Measurements from ENCODE around the gene PKN1. TPM values are rescaled to one million over a fixed set of nuclear protein-coding genes. Genes with fewer than 3 reads are reported as not detected.

Gene PKN1
- total and polyA plus RNA-seq, 2 donors (not counting 1 experiment from before 2014, with no cell fraction given): 114 to 171 TPM

DNA sequence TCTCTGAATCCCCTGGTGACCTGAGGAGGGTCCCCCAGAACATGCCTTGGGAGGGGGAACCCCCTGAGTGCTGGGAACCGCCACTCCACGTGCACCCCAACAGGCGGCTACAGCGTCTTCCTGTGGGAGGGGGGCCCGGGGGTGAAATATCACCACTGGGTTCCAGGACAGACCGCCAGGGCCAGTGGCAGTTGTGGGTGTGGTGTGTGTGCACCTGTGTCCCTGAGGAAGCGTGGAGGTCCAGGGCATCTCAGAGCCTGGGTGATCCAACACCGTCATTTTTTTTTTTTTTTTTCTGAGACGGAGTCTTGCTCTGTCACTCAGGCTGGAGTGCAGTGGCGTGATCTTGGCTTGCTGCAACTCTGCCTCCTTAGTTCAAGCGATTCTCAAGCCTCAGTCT, 47.6 kb upstream of the PKN1 start:
- ChIA-PET CTCF (interaction anchor here (0.7 to 7.3 kb wide), 3 partner anchors 23 to 169 kb away, joined by 4 to 90 read pairs (median 5); no protein-coding TSS in a partner anchor), POLR2A (interaction anchor here (0.6 to 2.6 kb wide), 9 partner anchors 15 to 488 kb away, joined by 4 to 28 read pairs (median 6); no protein-coding TSS in a partner anchor)
- Histone ChIP-seq H2AFZ (ENCODE audit: insufficient read depth, low read depth, low read length, poor library complexity, severe bottlenecking) (no peak overlapping the region), H3K4me1 (ENCODE audit: control insufficient read depth in 2 of 2, insufficient read depth in 2 of 2, low read length in 2 of 2) (peaks cover 32 to 54% of the 10 kb centered on the region in 2 donors), H3K27me3 (replicated peaks in 1 of 4; ENCODE audit: control extremely low read depth in 1 of 4, control insufficient read depth in 3 of 4, insufficient read depth in 4 of 4, low read length in 3 of 4) (no peaks in the 10 kb centered on the region), H3K79me2 (ENCODE audit: control insufficient read depth, insufficient read depth, low read length) (peaks cover 61% of the 10 kb centered on the region), H4K20me1 (ENCODE audit: control insufficient read depth, insufficient read depth, low read length, poor library complexity, severe bottlenecking) (peaks cover 6% of the 10 kb centered on the region), H3K9ac (ENCODE audit: low read length) (peak overlapping the region; percentile 47), H3K9me3 (ENCODE audit: control extremely low read depth in 1 of 3, control insufficient read depth in 2 of 3, insufficient read depth in 1 of 3, low read length in 2 of 3) (no peaks in the 10 kb centered on the region), H3K27ac (ENCODE audit: low read length in 2 of 2) (peak overlapping the region; percentile 24 to 99), H3K36me3 (replicated peaks in 1 of 2; ENCODE audit: control extremely low read depth in 1 of 2, control insufficient read depth in 1 of 2, extremely low read depth in 1 of 2, insufficient read depth in 2 of 2, low read length in 1 of 2) (peaks cover 0 to 4% of the 10 kb centered on the region in 2 experiments), H3K4me2 (replicated peaks; ENCODE audit: low read depth, low read length, poor library complexity, severe bottlenecking) (peak overlapping the region; percentile 98), H3K4me3 (ENCODE audit: control extremely low read depth in 1 of 5, extremely low read depth in 1 of 5, insufficient read depth in 1 of 5, low read depth in 2 of 5, low read length in 4 of 5) (peak overlapping the region in 3 of 5 experiments; percentile 8 to 50 (median 29))
- Mint-ChIP-seq H3K27ac (peak overlapping the region; percentile 89), H3K4me3 (peak overlapping the region; percentile 85), H3K9me3 (ENCODE audit: insufficient read depth) (no peaks in the 10 kb centered on the region), H3K27me3 (no peaks in the 10 kb centered on the region), H3K4me1 (peaks cover 39% of the 10 kb centered on the region)
- intact Hi-C loops (cut with micrococcal nuclease): loop anchor here (2.0 kb wide), 1 partner anchor 21 kb away; no protein-coding TSS in a partner anchor
- TF ChIP-seq, protein P1, sequence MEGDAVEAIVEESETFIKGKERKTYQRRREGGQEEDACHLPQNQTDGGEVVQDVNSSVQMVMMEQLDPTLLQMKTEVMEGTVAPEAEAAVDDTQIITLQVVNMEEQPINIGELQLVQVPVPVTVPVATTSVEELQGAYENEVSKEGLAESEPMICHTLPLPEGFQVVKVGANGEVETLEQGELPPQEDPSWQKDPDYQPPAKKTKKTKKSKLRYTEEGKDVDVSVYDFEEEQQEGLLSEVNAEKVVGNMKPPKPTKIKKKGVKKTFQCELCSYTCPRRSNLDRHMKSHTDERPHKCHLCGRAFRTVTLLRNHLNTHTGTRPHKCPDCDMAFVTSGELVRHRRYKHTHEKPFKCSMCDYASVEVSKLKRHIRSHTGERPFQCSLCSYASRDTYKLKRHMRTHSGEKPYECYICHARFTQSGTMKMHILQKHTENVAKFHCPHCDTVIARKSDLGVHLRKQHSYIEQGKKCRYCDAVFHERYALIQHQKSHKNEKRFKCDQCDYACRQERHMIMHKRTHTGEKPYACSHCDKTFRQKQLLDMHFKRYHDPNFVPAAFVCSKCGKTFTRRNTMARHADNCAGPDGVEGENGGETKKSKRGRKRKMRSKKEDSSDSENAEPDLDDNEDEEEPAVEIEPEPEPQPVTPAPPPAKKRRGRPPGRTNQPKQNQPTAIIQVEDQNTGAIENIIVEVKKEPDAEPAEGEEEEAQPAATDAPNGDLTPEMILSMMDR (IDR thresholded peaks at IDR 0.05): no peak
- ATAC-seq (ENCODE audit: low read depth): no peak
- DNase-seq: peak; percentile 46
- 9% methylated on average over 11 of the region's 11 CpGs for WGBS (ENCODE audit: insufficient coverage)

DNA sequence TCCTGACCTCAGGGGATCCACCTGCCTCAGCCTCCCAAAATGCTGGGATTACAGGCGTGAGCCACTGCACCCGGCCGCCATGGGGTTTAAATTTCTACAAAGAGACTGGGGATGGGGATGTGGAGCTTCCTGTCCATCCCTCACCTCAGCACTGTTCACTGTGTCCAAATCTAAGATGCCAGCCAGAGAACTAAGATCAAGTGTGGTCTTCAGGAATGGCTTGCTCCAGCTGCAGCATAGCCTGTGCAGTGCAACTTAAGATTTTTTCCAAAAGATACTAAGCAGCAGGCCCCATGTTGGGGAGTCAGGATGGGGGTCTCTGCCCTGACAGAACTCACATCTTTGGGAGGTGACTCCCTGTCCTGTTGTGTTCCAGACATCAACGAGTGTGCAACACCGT, 42.6 kb upstream of the PKN1 start:
- ATAC-seq (ENCODE audit: low read depth): no peak
- H3K4me3 ChIP-seq (ENCODE audit: control extremely low read depth in 1 of 5, extremely low read depth in 1 of 5, insufficient read depth in 1 of 5, low read depth in 2 of 5, low read length in 4 of 5): no peak overlapping the region
- H2AFZ ChIP-seq (ENCODE audit: insufficient read depth, low read depth, low read length, poor library complexity, severe bottlenecking): no peak overlapping the region
- Mint-ChIP-seq H3K27me3 (no peaks in the 10 kb centered on the region), H3K4me3 (no peak overlapping the region), H3K9me3 (ENCODE audit: insufficient read depth) (no peaks in the 10 kb centered on the region), H3K4me1 (peaks cover 4% of the 10 kb centered on the region), H3K27ac (no peak overlapping the region)
- H3K27me3 ChIP-seq (replicated peaks in 1 of 4; ENCODE audit: control extremely low read depth in 1 of 4, control insufficient read depth in 3 of 4, insufficient read depth in 4 of 4, low read length in 3 of 4): no peaks in the 10 kb centered on the region
- H3K9me3 ChIP-seq (ENCODE audit: control extremely low read depth in 1 of 3, control insufficient read depth in 2 of 3, insufficient read depth in 1 of 3, low read length in 2 of 3): no peaks in the 10 kb centered on the region
- H3K36me3 ChIP-seq (replicated peaks in 1 of 2; ENCODE audit: control extremely low read depth in 1 of 2, control insufficient read depth in 1 of 2, extremely low read depth in 1 of 2, insufficient read depth in 2 of 2, low read length in 1 of 2): peaks cover 0 to 41% of the 10 kb centered on the region in 2 experiments
- peaks cover 3 to 6% of the 10 kb centered on the region in 2 donors for H3K4me1 ChIP-seq (ENCODE audit: control insufficient read depth in 2 of 2, insufficient read depth in 2 of 2, low read length in 2 of 2)
- peaks cover under 1% of the 10 kb centered on the region for H4K20me1 ChIP-seq (ENCODE audit: control insufficient read depth, insufficient read depth, low read length, poor library complexity, severe bottlenecking)
- DNase-seq: no peak
- no peak overlapping the region for H3K9ac ChIP-seq (ENCODE audit: low read length)
- ChIA-PET POLR2A (no interaction called here), CTCF (interaction anchor here (0.6 kb wide), 1 partner anchor 183 kb away, joined by 3 read pairs; no protein-coding TSS in a partner anchor)
- WGBS (ENCODE audit: insufficient coverage): 86% methylated on average over 2 of the region's 5 CpGs
- no peak overlapping the region for H3K27ac ChIP-seq (ENCODE audit: low read length in 2 of 2)
- H3K4me2 ChIP-seq (replicated peaks; ENCODE audit: low read depth, low read length, poor library complexity, severe bottlenecking): no peak overlapping the region
- intact Hi-C loops (cut with micrococcal nuclease): no loop called here
- H3K79me2 ChIP-seq (ENCODE audit: control insufficient read depth, insufficient read depth, low read length): peaks cover 15% of the 10 kb centered on the region
- TF ChIP-seq, protein P1 (IDR thresholded peaks at IDR 0.05): no peak
- no peak for TF ChIP-seq EZH2 (IDR thresholded peaks at IDR 0.05; ENCODE audit: borderline replicate concordance, insufficient read depth, low read depth, low read length, poor library complexity, severe bottlenecking)

All from B cell (primary cell).